DOHH2 (cell line): ENCODE data around the gene CDH2.

ENCODE experiments used
- EZH2phosphoT487 ChIP-seq: fragments of 200-600 bp; sonication (generic); IDR thresholded peaks from 2 replicates; pipeline ENCODE4 v1.6.1; 2017; ENCODE audit warnings: borderline replicate concordance, mild to moderate bottlenecking, antibody characterized with exemption, low read length, moderate library complexity, mixed read lengths
- TF ChIP-seq, protein P1 (sequence below): fragments of 200-600 bp; sonication (generic); IDR thresholded peaks from one replicate; pipeline ENCODE4 v1.5.1; 2014; ENCODE audit warnings: antibody characterized with exemption, mild to moderate bottlenecking, low read depth, low read length; ENCODE audit not compliant: poor library complexity, severe bottlenecking

DNA sequence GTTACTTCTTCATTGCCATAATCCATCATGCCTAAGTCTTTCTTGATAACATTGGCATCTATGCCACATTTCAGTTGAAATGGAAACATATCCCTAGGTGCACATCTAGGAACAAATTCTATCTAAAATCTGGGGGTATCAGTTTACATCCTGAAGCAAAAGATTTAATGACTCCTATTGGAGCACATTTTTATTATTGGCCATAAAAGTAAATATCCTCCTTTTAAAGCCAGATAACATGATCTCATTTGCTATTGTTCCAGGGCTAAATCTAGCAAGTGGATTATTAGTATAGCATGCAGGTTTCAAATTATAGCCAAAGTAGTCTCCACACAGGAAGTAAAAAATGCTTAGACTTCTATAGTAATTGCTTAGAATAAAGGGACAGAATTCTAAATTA lies 193.2 kb downstream of the CDH2 start:
- TF ChIP-seq, protein P1, sequence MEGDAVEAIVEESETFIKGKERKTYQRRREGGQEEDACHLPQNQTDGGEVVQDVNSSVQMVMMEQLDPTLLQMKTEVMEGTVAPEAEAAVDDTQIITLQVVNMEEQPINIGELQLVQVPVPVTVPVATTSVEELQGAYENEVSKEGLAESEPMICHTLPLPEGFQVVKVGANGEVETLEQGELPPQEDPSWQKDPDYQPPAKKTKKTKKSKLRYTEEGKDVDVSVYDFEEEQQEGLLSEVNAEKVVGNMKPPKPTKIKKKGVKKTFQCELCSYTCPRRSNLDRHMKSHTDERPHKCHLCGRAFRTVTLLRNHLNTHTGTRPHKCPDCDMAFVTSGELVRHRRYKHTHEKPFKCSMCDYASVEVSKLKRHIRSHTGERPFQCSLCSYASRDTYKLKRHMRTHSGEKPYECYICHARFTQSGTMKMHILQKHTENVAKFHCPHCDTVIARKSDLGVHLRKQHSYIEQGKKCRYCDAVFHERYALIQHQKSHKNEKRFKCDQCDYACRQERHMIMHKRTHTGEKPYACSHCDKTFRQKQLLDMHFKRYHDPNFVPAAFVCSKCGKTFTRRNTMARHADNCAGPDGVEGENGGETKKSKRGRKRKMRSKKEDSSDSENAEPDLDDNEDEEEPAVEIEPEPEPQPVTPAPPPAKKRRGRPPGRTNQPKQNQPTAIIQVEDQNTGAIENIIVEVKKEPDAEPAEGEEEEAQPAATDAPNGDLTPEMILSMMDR: no peak
- TF ChIP-seq EZH2phosphoT487: no peak
